Body of pancreas (tissue), 4 donors: Measurements from ENCODE around the gene U2AF1. TPM values are rescaled to one million over a fixed set of nuclear protein-coding genes. Genes with fewer than 3 reads are reported as not detected.
"Not testable (repeated sequence)": the region's sequence is repeated elsewhere in the genome, so short reads cannot be mapped to it uniquely, and the experiment has no call there.

ENCODE experiments used
- ATAC-seq: fragments of 150-250 bp; one replicate; pipeline ENCODE4 v1.9.1; 2016
- DNase-seq, 4 donors: peaks; one replicate each; pipeline ENCODE4 v3.0.0-alpha.2; 2019
- H3K27ac ChIP-seq, 4 donors: fragments of 200-600 bp; sonication (generic); 1 replicate in 3 of 4; 2 replicates in 1 of 4; pipeline versions ENCODE4 v1.5.1 to v1.6.1; 2016 to 2019; ENCODE audit warnings: mild to moderate bottlenecking in 1 of 4, mixed read lengths in 1 of 4, moderate library complexity in 1 of 4
- H3K27me3 ChIP-seq, 2 donors: fragments of 200-600 bp; sonication (generic); one replicate each; pipeline ENCODE4 v1.6.0; 2016; ENCODE audit warnings: mild to moderate bottlenecking in 1 of 2
- H3K36me3 ChIP-seq, 2 donors: fragments of 200-600 bp; sonication (generic); replicated peaks in 1 of 2; 2 replicates each; pipeline ENCODE4 v1.5.1; 2016; ENCODE audit warnings: low read depth in 2 of 2; ENCODE audit not compliant: insufficient read depth in 1 of 2
- H3K4me1 ChIP-seq: fragments of 200-600 bp; sonication (generic); one replicate; pipeline ENCODE4 v1.6.0; 2016
- H3K4me3 ChIP-seq, 2 donors: fragments of 200-600 bp; sonication (generic); 1 replicate in 1 of 2; 2 replicates in 1 of 2; pipeline ENCODE4 v1.5.1; 2016 to 2019
- H3K9me3 ChIP-seq, 3 donors: fragments of 200-600 bp; sonication (generic); 1 replicate in 2 of 3; 2 replicates in 1 of 3; pipeline ENCODE4 v1.5.1; 2016
- WGBS, 2 donors: methylation state at CpG; one replicate each; pipeline ENCODE4 v1.1.5; 2017; 5-methylcytosine and 5-hydroxymethylcytosine counted together
- intact Hi-C: fragments of 100-400 bp; cut with DNase I; formaldehyde crosslinking; loops from one replicate; pipeline ENCODE4 v1.15.1; 2023
- total RNA-seq, 2 donors: library from RNA; depleted of rRNA; stranded (reverse); fragments of >200 nt; gene quantifications; one replicate each; pipeline ENCODE4 v1.1.0, GENCODE V29; 2016

Gene U2AF1
- total RNA-seq, 2 donors from 2014 or later = 34.2 to 40.9 TPM

DNA sequence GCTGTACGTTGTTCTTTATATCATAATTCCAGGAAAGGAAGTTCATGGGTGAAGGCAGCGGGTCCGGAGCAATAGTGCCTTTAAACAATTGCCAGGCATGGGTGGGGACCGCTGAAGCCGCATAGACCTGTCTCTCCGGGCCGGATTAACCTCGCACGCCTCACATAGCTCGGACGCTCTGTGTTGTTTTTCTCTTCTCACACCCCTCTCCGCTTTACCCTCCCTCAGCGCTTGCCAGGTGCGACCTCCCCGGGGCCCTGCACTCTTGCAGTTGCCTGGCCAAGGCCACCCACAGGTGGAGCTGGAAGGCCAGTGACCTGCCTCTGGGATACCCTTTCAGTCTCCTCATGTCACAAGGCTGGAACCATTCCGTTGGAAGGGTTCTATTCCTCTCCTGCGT is 807 bp upstream of the U2AF1 start:
- DNase-seq, H3K27me3 ChIP-seq, H3K27ac ChIP-seq, ATAC-seq, H3K36me3 ChIP-seq, H3K4me1 ChIP-seq, H3K4me3 ChIP-seq, H3K9me3 ChIP-seq, intact Hi-C loops: not testable (repeated sequence)
- no CpG with 5 or more reads among the region's 17 CpGs for WGBS, 2 donors

- DNase-seq, H3K9me3 ChIP-seq, intact Hi-C loops, H3K27ac ChIP-seq, H3K4me3 ChIP-seq, H3K27me3 ChIP-seq, H3K36me3 ChIP-seq, H3K4me1 ChIP-seq: not testable (repeated sequence)
- ATAC-seq = peak; percentile 12
- no CpG with 5 or more reads among the region's 17 CpGs for WGBS, 2 donors
These were observed 396 bp upstream of the U2AF1 start for GRCh38 chr21:43107794-43108137.

DNA sequence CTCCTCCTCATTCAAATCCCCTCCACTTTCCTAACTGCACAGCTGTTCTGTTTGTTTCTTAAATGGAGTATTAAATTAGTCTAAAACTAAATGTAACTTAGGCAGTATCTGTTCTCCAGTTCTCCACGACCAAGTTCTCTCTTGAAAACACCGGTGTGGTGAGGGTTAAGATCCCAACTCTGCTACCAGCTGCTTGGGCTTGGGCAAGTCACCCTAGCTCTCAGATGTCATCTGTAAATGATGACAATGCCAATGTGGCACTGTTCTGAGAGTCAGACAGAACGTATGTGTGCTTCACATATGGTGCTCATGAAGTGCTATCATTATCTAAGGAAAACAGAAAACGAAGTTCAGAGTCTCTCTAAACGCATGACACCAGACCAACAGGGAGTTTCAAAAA is 2.7 kb downstream of the U2AF1 start:
- H3K4me1 ChIP-seq, ATAC-seq, H3K4me3 ChIP-seq, H3K27me3 ChIP-seq, intact Hi-C loops, H3K9me3 ChIP-seq, H3K36me3 ChIP-seq, H3K27ac ChIP-seq: not testable (repeated sequence)
- DNase-seq = peak in 2 of 4 donors; percentile 1 to 4
- WGBS, 2 donors = 33% methylated on average over 2 of the region's 5 CpGs; no CpG with 5 or more reads in 1 of the 2 donors

GRCh38 chr21:43102281-43102680 is 5.1 kb downstream of the U2AF1 start:
- H3K4me3 ChIP-seq, H3K4me1 ChIP-seq, intact Hi-C loops, DNase-seq, H3K36me3 ChIP-seq, H3K9me3 ChIP-seq, H3K27me3 ChIP-seq, H3K27ac ChIP-seq, ATAC-seq: not testable (repeated sequence)
- no CpG with 5 or more reads among the region's 4 CpGs for WGBS, 2 donors

GRCh38 chr21:43101676-43102075 is 5.7 kb downstream of the U2AF1 start:
- intact Hi-C loops = not testable (repeated sequence)

DNA sequence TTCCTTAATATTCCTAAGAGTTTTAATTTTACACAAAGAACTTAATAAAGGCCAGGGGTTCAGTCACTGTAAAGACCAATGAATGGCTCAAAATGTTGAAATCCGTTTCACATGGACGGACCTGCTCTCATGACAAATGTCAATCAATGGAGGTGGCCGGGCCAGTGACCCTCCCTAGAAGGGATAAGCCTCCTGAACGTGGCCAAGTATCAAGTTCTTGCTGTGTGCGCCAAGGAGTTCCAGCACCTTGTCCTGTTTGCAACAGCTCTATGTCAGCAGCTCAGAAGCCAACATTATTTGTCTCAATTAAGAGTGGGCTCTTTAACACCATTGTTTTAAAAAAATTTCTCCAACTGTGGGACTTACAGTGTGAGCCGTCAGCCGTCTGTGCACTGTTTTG is 6.4 kb downstream of the U2AF1 start:
- ATAC-seq, H3K36me3 ChIP-seq, H3K9me3 ChIP-seq, H3K27ac ChIP-seq, H3K4me1 ChIP-seq, intact Hi-C loops, DNase-seq, H3K27me3 ChIP-seq, H3K4me3 ChIP-seq: not testable (repeated sequence)
- WGBS, 2 donors = no CpG with 5 or more reads among the region's 7 CpGs

More at GRCh38 chr21:43101676-43102075, 5.7 kb downstream of the U2AF1 start:
- DNase-seq, H3K27me3 ChIP-seq, H3K27ac ChIP-seq, H3K4me1 ChIP-seq, ATAC-seq, H3K9me3 ChIP-seq, H3K4me3 ChIP-seq, H3K36me3 ChIP-seq: not testable (repeated sequence)
- no CpG with 5 or more reads among the region's 5 CpGs for WGBS, 2 donors

DNA sequence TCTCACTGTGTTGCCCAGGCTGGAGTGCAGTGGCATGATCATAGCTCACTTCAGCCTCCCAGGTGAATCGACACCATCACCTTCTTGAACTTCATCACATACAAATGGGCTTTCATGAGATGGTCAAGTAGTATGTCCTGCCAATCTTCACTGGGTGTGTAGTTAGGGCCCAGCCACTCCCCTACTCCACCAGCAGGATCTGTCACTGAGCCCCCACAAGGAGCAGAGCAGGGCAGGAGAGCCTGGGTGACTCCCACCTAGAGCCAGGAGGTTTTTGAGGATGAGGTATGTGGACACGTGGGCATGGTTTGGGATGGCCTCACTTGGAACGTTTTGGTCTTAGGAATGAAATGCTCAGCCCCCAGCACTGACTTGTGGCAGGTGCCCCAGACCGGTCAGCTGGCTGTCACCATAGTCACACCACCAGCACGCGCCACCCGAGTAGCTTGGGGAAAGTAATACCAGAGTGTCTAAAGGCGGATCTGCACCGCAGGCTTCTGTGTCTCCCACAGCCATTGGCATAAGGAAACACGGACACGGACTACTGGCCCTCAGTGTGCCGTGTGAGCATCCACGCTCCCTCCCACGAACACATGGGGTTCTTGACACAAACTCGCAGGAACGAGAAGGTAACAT is 15.3 kb downstream of the U2AF1 start:
- H3K4me3 ChIP-seq, H3K27ac ChIP-seq, H3K27me3 ChIP-seq, H3K4me1 ChIP-seq, ATAC-seq, H3K9me3 ChIP-seq, H3K36me3 ChIP-seq, intact Hi-C loops, DNase-seq: not testable (repeated sequence)
- no CpG with 5 or more reads among the region's 16 CpGs for WGBS, 2 donors

GRCh38 chr21:43090947-43091346 is 16.4 kb downstream of the U2AF1 start:
- H3K4me3 ChIP-seq, H3K27ac ChIP-seq, DNase-seq, H3K4me1 ChIP-seq, ATAC-seq, H3K9me3 ChIP-seq, H3K36me3 ChIP-seq, H3K27me3 ChIP-seq, intact Hi-C loops: not testable (repeated sequence)
- WGBS, 2 donors = 100% methylated on average over 1 of the region's 3 CpGs; no CpG with 5 or more reads in 1 of the 2 donors

- H3K27ac ChIP-seq, ATAC-seq, H3K9me3 ChIP-seq, DNase-seq, H3K4me1 ChIP-seq, intact Hi-C loops, H3K4me3 ChIP-seq, H3K36me3 ChIP-seq, H3K27me3 ChIP-seq: not testable (repeated sequence)
- no CpG with 5 or more reads among the region's 17 CpGs for WGBS, 2 donors
These were observed 17.9 kb downstream of the U2AF1 start for GRCh38 chr21:43089463-43089862.

DNA sequence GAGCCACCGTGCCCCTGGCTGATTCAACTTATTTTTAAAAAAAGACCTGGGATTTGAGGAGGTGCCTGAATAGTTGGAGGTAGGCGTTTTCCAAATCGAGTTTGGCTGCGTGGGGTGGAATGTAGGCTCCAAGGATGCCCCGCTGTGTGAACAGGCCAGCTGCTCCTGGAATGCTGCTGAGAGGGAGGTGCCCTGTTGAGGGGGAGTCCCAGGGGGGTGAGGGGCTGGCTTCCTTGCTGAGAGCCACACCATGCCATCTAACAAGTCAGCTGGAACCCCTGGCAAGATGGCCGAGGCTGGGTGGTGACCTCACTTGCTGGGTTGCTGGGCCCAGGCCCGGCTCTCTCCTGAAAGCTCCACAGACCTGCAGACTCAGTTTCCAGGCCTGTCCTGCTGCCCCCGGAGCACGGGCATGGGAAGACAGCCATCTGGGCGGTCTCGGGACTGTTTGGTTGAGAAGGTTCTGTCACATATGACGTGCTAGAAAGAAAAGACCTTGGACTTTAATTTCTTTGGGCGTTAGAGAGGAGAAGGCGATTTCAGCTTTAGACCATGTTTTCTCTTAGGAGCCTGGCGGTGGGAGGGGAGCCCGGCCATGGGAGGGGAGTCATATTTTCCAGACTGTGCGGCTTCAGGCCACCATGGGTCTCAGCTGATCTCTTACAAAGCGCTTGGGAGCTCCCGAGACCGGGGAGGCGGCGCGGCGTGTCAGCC is 24.6 kb downstream of the U2AF1 start:
- H3K27me3 ChIP-seq, intact Hi-C loops, H3K9me3 ChIP-seq, H3K4me1 ChIP-seq, H3K27ac ChIP-seq, H3K4me3 ChIP-seq, H3K36me3 ChIP-seq, DNase-seq: not testable (repeated sequence)
- WGBS, 2 donors = no CpG with 5 or more reads among the region's 24 CpGs
- ATAC-seq = peak; percentile 86

GRCh38 chr21:43076643-43077042 is 30.7 kb downstream of the U2AF1 start:
- H3K9me3 ChIP-seq, ATAC-seq, H3K4me1 ChIP-seq, H3K4me3 ChIP-seq, H3K27ac ChIP-seq, intact Hi-C loops, H3K36me3 ChIP-seq, DNase-seq, H3K27me3 ChIP-seq: not testable (repeated sequence)
- WGBS, 2 donors = no CpG with 5 or more reads among the region's 28 CpGs

DNA sequence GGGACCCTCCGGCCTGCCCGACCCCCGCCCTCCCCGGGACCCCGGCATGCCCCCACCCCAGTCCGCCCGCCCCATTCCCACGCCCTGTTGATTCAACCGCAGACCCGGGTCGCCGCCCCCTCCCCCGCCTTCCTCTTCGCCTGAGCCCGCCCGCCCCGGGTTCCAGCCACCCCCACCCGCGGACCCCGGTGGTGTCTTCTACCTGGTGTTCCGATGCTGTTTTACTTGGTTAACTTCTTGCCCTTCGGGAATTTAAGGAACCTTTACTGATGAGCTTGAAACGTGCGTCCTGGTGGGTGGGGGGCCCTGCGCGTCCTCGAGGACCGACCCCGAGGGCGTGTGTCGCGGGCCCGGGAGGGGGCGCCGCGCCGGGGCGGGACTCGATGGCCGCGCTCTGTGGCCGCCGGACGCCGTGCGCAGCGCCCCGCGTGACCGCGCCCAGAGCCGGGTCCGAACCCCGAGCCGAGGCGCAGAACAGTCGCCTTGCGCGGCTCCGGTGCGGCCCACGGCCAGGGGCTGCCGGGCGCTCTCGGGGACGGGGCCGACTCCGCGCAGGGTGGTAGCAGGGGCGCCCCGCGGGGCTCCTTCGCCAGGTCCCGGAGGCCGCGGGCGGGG is 31.2 kb downstream of the U2AF1 start:
- H3K27ac ChIP-seq, DNase-seq, H3K36me3 ChIP-seq, H3K27me3 ChIP-seq, H3K4me3 ChIP-seq, H3K4me1 ChIP-seq, intact Hi-C loops, H3K9me3 ChIP-seq: not testable (repeated sequence)
- no CpG with 5 or more reads among the region's 77 CpGs for WGBS, 2 donors
- ATAC-seq = peak; percentile 16
